ENCODE measurements around the gene TPSAB1.

Gene TPSAB1

DNA sequence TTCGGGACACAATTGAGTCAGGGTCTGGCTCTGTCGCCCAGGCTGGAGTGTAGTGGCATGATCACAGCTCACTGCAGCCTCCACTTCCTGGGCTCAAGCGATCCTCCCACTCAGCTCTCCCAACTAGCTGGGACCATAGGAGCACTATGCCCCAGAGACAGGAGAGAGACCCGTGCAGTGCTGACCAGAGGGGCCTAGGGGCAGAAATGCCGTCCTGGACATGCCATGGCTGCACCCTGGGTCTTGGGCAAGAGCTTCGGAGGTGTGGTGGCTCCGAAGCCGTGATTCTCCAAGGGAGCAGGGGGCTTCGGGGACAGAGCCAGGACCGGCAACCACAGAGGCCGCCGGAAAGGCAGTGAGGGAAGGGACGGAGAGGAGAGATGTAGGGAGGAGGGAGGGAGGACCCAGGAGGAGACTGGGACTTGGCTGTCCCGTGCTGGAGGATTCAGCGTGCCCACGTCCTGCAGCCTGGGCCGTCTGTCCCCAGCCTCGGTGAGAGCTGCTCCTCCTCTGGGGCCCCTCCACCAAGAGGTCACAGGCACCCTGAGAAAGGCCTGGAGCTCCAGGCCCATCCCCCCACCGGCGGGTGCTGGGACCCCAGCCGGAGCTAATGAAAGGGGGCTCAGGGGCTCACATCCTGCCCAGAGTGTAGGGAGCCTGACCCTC, 37.2 kb downstream of the TPSAB1 start:
- TF ChIP-seq, protein P1, sequence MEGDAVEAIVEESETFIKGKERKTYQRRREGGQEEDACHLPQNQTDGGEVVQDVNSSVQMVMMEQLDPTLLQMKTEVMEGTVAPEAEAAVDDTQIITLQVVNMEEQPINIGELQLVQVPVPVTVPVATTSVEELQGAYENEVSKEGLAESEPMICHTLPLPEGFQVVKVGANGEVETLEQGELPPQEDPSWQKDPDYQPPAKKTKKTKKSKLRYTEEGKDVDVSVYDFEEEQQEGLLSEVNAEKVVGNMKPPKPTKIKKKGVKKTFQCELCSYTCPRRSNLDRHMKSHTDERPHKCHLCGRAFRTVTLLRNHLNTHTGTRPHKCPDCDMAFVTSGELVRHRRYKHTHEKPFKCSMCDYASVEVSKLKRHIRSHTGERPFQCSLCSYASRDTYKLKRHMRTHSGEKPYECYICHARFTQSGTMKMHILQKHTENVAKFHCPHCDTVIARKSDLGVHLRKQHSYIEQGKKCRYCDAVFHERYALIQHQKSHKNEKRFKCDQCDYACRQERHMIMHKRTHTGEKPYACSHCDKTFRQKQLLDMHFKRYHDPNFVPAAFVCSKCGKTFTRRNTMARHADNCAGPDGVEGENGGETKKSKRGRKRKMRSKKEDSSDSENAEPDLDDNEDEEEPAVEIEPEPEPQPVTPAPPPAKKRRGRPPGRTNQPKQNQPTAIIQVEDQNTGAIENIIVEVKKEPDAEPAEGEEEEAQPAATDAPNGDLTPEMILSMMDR (IDR thresholded peaks at IDR 0.05; ENCODE audit: insufficient read depth, low read length, missing control alignments), result no peak
- CTCF ChIA-PET, result no interaction called here
- H3K4me3 ChIP-seq (ENCODE audit: low read depth, low read length), result no peak overlapping the region
- POLR2A ChIA-PET, result interaction anchor here (0.6 kb wide), 1 partner anchor 197 kb away, joined by 3 read pairs; no protein-coding TSS in a partner anchor
- DNase-seq (ENCODE audit: low read depth, low spot score), result no peak

DNA sequence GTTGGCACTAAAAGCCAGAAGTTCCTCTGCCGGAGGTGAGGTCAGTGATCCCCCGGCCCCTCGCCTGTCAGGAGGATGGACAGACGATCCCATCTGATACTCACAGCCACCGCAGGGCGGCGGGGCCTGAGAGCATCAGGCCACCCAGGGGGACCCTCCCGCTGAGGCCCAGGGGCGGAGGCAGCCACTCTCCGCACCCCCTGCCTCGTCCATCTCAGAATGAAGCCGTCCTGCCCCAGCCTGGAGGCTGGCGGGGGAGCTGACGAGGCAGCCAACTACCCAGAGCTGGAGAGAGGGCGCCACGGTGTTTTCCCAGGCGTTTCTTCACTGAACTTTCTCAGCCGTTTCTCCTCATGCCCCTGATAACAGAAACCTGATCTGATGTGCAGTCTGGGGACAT, 38.0 kb downstream of the TPSAB1 start:
- CTCF ChIA-PET, result no interaction called here
- no peak overlapping the region for H3K4me3 ChIP-seq (ENCODE audit: low read depth, low read length)
- TF ChIP-seq, protein P1 (IDR thresholded peaks at IDR 0.05; ENCODE audit: insufficient read depth, low read length, missing control alignments), result no peak
- POLR2A ChIA-PET, result no interaction called here
- DNase-seq (ENCODE audit: low read depth, low spot score), result no peak

DNA sequence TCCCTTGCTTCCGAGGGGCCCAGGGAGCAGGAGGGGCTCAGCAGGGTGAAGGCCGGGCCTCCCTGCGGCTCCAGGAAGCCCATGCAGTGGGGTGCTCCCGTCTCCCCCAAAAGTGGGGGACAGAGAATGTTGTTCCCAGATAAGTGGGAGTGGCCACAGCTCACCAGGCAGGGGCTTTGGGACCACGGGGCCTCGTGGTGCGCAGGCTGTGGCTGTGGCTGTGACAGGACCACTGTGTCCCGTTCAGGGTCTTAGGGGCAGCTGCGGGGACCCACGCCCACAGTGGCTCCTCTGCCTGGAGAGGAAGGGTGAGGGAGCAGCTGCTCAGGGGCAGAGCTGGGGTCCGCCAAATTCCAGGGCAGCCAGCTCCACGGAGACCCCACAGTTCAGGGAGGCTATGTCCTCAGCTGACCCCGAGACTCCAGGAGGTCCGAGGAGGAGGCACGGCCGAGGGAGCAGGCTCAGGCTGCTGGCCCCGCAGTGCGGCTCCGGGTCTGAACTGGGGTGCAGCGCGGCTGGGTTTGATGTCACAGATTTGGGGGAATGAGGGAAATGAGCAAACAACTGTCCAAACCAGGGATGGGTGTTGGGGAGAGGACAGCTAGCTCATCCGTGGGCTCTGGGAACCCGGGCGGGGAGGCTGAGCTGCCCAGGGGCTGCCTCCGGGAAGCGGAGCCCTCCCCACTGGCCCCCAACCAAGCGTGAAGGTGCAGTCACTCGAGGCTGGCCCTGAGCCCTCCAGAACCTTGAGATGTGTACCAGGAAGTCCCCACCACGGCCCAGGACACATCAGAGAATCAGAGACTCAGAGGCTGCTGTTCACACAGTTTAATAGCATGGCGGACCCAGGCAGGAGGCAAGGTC, 38.8 kb downstream of the TPSAB1 start:
- TF ChIP-seq, protein P1 (IDR thresholded peaks at IDR 0.05; ENCODE audit: insufficient read depth, low read length, missing control alignments), result no peak
- DNase-seq (ENCODE audit: low read depth, low spot score), result no peak
- ChIA-PET POLR2A (no interaction called here), CTCF (no interaction called here)
- H3K4me3 ChIP-seq (ENCODE audit: low read depth, low read length), result no peak overlapping the region

DNA sequence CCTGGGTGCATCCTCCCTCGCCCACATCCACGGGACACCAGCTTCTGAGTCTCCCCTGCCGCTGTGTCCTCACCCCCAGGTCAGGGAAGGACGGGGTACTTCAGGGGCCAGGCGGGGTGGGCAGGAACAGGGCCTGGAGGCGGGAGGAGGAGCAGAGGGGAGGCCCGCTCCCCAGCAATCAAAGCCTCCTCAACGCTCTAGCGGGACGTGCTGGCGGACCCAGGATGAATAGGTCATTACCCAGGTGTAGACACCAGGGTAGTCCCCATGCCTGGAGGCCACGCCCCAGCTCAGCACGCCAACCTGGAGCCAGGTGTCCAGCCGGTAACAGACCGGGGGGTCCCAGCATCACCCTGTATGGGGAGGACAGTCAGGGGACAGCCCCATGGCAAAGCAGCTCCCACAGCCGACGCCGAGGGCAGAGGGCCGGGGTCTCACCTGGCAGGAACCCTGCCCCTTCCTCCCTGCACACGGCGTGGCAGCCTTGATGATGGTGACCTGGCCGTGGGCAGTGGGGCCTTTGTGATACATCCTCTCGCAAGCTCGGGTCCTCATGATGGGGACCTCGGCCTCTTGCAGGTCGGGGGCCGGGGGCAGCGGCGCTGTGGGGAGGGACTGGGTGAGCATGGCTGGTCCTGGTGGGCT, 39.6 kb downstream of the TPSAB1 start:
- H3K4me3 ChIP-seq (ENCODE audit: low read depth, low read length), result no peak overlapping the region
- TF ChIP-seq, protein P1 (IDR thresholded peaks at IDR 0.05; ENCODE audit: insufficient read depth, low read length, missing control alignments), result no peak
- DNase-seq (ENCODE audit: low read depth, low spot score), result no peak
- ChIA-PET CTCF (interaction anchor here (0.7 kb wide), 1 partner anchor 20 kb away, joined by 3 read pairs; no protein-coding TSS in a partner anchor), POLR2A (no interaction called here)

DNA sequence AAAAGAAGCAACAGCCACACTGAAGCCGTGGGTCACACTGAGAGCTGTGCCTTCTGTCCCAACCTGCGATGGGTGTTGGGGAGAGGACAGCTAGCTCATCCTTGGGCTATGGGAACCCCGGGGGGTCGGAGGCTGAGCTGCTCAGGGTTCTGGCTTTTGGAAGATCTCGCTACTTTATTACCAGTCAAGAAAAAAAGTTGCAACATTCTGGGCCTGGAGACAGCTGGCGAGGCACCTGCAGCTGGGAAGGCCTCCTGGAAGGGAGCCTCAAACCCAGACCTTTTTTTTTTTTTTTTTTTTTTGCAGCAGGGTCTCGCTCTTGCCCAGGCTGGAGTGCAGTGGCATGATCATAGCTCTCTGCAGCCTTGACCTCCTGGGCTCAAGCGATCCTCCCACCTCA, 40.3 kb downstream of the TPSAB1 start:
- ChIA-PET POLR2A (no interaction called here), CTCF (interaction anchor here (0.7 kb wide), 1 partner anchor 19 kb away, joined by 3 read pairs; no protein-coding TSS in a partner anchor)
- TF ChIP-seq, protein P1 (IDR thresholded peaks at IDR 0.05; ENCODE audit: insufficient read depth, low read length, missing control alignments), result no peak
- H3K4me3 ChIP-seq (ENCODE audit: low read depth, low read length), result no peak overlapping the region
- DNase-seq (ENCODE audit: low read depth, low spot score), result no peak

DNA sequence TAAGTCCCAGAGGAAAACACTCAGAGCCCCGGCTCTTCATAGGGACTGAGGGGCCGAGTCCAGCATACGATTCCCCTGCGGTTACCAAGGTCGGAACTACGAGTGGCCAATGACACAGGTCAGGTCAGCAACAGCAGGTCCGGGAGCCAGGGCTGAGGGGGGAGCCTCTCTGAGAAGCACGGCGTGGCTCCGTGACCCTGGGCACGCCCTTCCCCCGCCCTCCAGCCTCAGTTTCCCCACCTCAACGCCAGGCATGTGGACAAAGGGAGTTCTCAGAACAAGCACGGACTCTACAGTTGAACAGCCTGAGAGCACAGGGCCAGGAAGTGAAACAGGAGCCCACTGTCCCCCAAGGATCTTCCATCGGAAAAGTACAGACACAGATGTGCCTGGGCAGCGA, 41.0 kb downstream of the TPSAB1 start:
- POLR2A ChIA-PET, result no interaction called here
- CTCF ChIA-PET, result no interaction called here
- no peak for DNase-seq (ENCODE audit: low read depth, low spot score)
- TF ChIP-seq, protein P1 (IDR thresholded peaks at IDR 0.05; ENCODE audit: insufficient read depth, low read length, missing control alignments), result no peak
- H3K4me3 ChIP-seq (ENCODE audit: low read depth, low read length), result no peak overlapping the region
